GM18519 (cell line): ENCODE measurements around the gene TMEM25.
"Not testable (repeated sequence)": the region's sequence is repeated elsewhere in the genome, so short reads cannot be mapped to it uniquely, and the experiment has no call there.

Source experiments
- ATAC-seq: cut with Tn5 transposase; IDR thresholded peaks from one replicate; pipeline ENCODE4 v1.9.1; 2021; ENCODE audit warnings: mild to moderate bottlenecking, moderate library complexity; ENCODE audit not compliant: unreplicated experiment, low FRiP score

TMEM25 gene

DNA sequence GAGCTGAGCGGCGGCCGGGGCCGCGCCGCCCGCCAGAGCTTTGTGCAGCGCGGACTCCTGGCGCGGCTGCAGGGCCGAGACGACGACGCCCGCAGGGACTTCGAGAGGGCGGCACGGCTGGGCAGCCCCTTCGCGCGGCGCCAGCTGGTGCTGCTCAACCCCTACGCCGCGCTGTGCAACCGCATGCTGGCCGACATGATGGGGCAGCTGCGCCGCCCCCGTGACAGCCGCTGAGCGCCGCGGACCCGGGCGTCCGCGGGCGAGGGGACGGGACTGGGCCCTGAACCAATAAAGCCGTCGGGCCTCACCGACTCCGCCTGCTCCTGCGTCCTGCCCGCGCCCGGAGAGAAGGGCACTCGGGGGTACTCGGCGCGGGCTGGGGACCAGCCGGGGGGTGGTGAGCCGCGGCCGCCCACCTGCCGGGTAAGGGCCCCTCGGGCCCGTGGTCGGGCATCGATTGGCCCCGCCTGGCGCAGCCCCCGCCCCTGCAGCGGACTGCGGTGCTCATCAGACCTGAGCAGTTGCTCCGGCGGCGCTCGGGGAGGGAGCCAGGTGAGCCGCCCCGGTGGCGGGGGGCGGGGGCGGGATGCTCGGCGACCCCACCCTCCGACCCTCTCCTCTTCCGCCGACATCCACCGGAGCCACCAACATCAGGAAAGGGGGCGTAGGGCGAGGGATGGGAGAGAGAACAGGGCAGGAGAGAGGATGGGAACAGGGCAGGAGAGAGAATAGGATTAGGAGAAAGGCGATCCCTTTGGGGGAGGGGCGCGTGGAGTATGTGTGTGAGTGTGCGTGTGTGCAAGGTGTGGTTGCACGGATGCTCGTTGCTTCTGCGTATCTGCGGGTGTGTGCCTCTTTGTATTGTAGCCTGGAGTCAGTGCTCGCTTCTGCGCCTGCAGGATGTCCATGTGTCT lies at the start of gene TMEM25:
TMEM25 (plus strand) TSS at position 510 of the 914 bp plus-strand sequence. CDS start 610 bp downstream, outside the sequence.
- ATAC-seq = no peak

DNA sequence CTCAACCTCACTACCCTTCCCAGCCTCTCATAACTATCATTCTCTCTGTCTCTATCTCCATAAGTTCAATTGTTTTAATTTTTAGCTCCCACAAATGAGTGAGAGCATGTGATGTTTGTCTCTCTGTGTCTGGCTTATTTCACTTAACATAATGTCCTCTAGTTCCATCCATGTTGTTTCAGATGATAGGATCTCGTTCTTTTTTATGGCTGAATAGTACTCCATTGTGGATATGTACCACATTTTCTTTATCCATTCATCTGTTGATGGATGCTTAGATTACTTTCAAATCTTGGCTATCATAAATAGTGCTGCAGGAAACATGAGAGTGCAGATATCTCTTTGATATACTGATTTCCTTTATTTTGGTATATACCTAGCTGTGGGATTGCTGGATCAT lies 49.8 kb upstream of the TMEM25 start:
- ATAC-seq = not testable (repeated sequence)

DNA sequence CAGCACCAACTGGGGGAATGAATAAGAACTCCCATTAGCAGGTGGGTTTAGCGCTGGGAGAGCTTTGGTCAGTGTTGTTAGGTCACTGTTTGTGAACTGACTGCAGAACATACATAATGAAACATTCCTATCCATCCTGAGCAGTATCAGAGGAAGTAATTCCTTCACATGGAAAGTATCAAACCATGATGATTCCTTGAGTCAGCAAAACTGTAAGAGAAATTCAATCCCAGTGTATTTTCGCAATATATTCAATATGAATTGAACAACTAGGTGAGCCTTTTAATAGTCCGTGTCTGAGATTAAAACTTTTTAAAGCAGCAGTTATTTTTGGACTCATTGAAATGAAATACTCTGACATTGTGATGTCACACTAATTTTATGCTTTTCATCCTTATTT lies 46.6 kb upstream of the TMEM25 start:
- ATAC-seq = no peak

DNA sequence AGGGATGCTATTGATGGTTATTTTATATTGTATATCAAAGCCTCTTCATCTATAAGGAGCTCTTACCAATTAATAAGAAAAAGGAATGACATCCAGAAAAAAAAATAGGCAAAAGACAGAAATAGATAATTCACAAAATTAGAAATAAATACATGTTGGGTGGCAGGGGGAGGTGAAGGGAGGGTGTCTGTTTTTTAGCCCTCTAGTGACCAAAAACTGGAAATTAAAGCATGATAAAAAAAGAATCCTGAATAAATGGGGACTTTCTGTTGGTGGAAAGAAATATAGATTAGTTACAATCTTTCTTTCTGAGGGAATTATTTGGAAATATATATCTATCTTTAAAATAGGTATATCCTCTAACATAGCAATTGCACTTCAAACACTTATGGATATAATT lies 45.7 kb upstream of the TMEM25 start:
- ATAC-seq = no peak

DNA sequence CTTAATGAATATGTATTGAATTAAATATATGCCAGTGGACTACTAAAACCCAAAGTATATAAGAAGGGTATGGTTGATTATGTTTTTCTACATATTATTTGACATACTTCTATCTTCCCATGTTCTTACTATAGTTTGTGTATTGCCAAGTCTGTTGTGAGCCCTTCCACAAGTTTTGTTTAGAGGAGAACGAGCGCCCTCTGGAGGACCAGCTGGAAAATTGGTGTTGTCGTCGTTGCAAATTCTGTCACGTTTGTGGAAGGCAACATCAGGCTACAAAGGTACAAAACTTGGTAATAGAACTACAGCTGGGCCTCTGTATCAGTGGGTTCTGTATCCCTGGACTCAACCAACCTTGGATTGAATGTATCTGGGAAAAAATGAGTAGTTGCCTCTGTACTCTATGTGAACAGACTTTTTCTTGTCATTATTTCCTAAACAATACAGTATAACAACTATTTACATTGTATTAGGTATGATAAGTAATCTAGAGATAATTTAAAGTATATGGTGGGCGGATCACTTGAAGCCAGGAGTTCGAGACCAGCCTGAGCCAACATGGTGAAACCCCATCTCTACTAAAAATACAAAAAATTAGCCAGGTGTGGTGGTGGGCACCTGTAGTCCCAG lies 42.4 kb upstream of the TMEM25 start:
- no peak for ATAC-seq

DNA sequence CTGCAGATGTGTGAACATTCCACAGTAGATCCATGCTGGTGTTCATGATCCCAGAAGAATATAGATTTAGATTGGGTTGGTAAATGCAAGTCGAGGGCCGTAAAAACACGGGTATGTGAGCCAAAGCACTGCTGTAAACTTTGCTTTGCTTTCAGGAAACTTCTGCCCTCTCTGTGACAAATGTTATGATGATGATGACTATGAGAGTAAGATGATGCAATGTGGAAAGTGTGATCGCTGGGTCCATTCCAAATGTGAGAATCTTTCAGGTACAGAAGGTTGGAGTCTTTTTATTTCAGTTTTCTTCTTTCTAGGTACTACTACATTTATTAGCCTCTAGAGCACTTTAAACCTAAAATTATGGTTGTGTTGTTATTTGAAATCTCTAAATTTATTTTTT lies 40.0 kb upstream of the TMEM25 start:
- ATAC-seq = no peak

DNA sequence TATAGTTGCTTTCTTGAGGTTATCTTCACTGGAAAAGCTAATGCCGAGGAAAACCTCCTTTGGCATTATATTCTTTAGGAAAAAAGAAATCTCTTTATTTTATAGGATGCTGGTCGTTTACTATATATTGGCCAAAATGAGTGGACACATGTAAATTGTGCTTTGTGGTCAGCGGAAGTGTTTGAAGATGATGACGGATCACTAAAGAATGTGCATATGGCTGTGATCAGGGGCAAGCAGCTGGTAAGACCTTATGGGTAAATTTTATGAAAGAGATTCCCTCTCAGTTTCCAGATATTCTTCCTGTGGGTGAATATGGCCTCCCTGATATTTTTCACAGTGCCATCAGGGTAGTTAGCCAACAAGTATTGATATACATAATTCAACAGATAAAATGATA lies 33.2 kb upstream of the TMEM25 start:
- ATAC-seq = no peak

DNA sequence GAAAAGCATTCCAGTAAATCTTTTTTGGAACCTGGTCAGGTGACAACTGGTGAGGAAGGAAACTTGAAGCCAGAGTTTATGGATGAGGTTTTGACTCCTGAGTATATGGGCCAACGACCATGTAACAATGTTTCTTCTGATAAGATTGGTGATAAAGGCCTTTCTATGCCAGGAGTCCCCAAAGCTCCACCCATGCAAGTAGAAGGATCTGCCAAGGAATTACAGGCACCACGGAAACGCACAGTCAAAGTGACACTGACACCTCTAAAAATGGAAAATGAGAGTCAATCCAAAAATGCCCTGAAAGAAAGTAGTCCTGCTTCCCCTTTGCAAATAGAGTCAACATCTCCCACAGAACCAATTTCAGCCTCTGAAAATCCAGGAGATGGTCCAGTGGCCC lies 27.8 kb upstream of the TMEM25 start:
- ATAC-seq = no peak

DNA sequence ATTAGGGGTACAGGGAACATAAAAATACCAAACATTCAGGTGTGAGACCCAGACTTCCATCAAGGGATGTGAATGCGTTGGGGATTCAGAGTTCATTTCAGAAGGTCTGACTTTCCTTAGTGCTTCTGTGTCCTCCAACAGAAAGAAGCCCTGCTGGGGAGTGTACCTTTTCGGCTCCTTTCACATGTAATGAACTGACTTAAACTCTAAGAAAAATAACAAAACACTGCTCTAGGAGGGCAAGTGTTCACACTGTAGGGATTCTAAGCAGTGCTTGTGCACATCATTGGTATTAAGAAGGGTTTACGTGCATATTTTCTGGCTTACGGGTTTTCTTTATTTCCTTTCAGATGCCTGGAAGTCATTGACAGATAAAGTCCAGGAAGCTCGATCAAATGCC lies 19.4 kb upstream of the TMEM25 start:
- ATAC-seq = no peak

DNA sequence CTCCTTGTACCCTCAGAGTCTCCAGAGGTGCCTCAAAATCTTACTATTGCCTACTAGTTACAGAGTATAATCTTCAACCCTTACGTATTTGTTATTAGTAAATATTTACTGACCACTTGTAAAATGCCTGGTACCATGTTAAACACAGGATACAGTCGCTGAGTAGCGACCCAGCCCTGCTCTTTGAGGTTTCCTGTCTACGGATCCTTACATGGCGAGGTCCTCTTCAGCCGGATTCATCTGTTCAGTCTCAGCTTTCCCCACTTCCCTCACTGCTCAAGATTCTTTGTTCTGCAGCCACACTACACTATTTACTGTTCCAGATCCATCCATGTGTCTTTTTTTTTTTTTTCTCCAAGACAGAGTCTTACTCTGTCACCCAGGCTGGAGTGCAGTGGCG lies 16.9 kb upstream of the TMEM25 start:
- no peak for ATAC-seq

DNA sequence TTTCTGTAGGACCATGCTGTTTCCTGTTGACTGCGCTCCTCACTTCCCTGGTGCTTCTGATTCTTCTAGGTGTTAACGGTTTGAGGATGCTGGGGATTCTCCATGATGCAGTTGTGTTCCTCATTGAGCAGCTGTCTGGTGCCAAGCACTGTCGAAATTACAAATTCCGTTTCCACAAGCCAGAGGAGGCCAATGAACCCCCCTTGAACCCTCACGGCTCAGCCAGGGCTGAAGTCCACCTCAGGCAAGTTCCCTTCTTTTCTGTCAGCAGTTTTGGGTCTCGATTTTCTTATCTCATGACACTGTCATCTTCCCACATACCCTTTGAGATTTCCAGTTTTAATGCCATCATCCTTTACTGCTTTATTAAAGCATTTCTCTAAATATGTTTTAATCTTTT lies 11.4 kb upstream of the TMEM25 start:
- no peak for ATAC-seq

DNA sequence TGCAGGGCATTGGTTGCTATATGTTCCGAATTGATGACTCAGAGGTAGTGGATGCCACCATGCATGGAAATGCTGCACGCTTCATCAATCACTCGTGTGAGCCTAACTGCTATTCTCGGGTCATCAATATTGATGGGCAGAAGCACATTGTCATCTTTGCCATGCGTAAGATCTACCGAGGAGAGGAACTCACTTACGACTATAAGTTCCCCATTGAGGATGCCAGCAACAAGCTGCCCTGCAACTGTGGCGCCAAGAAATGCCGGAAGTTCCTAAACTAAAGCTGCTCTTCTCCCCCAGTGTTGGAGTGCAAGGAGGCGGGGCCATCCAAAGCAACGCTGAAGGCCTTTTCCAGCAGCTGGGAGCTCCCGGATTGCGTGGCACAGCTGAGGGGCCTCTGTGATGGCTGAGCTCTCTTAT lies 9.1 kb upstream of the TMEM25 start:
- ATAC-seq = no peak

DNA sequence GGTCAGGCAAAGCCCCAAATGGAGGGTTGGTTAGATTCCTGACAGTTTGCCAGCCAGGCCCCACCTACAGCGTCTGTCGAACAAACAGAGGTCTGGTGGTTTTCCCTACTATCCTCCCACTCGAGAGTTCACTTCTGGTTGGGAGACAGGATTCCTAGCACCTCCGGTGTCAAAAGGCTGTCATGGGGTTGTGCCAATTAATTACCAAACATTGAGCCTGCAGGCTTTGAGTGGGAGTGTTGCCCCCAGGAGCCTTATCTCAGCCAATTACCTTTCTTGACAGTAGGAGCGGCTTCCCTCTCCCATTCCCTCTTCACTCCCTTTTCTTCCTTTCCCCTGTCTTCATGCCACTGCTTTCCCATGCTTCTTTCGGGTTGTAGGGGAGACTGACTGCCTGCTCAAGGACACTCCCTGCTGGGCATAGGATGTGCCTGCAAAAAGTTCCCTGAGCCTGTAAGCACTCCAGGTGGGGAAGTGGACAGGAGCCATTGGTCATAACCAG lies 8.4 kb upstream of the TMEM25 start:
- ATAC-seq = no peak

DNA sequence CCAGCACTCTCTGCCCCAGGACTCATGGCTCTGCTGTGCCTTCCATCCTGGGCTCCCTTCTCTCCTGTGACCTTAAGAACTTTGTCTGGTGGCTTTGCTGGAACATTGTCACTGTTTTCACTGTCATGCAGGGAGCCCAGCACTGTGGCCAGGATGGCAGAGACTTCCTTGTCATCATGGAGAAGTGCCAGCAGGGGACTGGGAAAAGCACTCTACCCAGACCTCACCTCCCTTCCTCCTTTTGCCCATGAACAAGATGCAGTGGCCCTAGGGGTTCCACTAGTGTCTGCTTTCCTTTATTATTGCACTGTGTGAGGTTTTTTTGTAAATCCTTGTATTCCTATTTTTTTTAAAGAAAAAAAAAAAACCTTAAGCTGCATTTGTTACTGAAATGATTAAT lies 6.6 kb upstream of the TMEM25 start:
- ATAC-seq = no peak

DNA sequence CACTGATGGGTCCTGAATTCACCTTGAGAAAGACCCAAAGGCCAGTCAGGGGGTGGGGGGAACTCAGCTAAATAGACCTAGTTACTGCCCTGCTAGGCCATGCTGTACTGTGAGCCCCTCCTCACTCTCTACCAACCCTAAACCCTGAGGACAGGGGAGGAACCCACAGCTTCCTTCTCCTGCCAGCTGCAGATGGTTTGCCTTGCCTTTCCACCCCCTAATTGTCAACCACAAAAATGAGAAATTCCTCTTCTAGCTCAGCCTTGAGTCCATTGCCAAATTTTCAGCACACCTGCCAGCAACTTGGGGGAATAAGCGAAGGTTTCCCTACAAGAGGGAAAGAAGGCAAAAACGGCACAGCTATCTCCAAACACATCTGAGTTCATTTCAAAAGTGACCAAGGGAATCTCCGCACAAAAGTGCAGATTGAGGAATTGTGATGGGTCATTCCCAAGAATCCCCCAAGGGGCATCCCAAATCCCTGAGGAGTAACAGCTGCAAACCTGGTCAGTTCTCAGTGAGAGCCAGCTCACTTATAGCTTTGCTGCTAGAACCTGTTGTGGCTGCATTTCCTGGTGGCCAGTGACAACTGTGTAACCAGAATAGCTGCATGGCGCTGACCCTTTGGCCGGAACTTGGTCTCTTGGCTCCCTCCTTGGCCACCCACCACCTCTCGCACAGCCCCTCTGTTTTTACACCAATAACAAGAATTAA lies 6.1 kb upstream of the TMEM25 start:
- no peak for ATAC-seq

DNA sequence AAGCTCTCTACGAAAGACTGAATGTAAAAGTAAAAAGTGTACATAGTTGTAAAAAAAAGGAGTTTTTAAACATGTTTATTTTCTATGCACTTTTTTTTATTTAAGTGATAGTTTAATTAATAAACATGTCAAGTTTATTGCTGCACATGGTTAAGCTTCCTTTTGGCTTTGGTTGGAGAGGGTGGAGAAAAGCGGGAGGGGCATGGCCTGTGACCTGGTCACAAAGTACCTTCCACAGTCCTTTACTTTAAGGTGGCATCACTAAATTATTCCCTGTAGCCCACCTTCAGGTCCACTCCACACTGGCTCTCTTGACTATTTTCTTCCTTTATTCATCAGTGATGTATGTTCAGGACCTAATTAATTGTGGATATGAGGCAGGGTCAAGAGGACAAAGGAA lies 4.3 kb upstream of the TMEM25 start:
- ATAC-seq = no peak

DNA sequence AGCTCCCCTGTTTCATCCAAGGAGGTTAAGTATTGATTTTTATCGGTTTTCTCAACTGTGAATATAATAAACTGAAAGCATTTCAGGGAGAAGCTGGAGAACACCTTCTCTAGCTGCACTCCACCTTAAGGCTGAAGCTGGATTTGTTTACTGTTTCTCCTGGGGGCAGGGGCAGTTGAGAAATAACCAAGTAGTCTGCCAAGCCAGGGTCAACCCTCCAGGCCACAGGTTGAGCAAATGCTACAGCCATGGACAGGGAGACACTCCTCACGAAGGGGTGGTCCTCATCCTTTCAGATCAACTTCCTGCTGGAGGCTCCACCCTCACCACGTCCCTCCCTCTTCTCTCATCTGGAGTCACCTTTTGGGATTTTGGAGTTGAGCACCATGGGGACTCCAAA lies 3.9 kb upstream of the TMEM25 start, which contains the start of gene TTC36:
TTC36 (plus strand) TSS at position 366 of the 400 bp plus-strand sequence; CDS start at position 387, 21 bp downstream.
- ATAC-seq = no peak

DNA sequence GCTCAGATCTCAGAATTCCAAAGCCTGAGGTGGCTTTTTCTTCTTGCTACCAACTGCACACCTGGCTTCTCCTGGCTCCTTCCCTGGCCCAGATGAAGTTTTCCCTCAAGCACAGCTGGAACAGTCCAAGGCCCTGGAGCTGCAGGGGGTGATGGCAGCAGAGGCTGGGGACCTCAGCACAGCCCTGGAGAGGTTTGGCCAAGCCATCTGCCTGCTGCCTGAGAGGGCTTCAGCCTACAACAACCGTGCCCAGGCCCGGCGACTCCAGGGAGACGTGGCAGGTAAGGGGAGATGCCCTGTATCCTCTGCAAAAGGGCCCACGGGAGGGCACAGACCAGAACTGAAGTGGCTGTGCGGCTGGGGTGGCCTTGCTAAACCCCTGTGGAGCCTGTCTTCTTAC lies 2.5 kb upstream of the TMEM25 start:
- ATAC-seq = no peak

DNA sequence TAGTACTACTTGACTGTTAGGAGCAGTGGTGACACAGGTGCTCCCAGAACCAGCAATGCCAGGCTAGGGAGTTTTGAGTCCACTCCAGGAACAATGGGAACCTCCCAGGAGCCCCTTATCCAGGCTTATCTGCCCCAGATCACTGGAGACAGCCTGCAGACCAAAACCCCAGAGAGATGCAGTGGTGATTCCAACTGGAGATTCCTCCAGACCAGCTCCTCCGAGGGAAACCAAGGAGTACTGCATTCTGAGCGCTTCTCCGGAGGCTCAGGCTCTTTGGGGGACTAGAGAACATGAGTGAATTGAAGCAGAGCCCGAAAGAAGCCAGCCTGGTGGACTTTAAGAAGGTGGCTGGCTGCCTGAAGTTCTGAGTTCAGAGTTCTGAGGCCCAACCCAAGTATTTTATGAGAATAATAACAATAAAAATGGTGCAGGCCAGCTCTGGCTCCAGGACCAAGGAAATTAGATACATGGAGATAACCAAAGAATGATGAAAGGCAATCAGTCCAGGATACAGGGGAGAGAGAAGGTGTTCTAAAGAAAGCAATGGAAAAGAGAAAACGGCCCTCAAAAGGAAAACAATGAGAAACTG lies 1.3 kb upstream of the TMEM25 start:
- ATAC-seq = no peak

DNA sequence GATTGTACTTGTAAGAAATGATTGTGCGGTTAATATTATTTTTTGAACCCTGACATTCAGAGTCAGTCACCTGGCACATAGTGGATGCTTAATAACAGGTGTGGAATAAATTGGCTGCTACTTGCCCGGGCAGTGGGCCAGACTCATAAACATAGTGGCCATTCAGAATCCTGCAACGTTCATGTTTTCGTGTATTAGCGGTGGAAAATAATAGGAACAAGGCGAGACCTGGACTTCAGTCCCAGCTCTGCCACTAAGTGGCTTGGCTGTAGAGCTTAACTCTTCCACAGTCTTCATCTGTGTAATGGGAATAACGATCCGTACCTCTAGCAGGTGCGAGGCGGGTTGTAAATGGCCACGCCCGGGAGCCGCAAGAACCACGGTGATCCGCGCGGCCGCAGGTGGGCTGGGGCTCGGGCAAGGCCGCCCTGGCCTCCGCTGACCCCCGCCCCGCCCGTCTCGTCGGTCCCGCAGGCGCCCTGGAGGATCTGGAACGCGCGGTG lies 761 bp upstream of the TMEM25 start:
- ATAC-seq = no peak
